Endothelial cell (in vitro differentiated cells): ENCODE results near the gene CHAT. TPM values are rescaled to one million over a fixed set of nuclear protein-coding genes. Genes with fewer than 3 reads are reported as not detected.

Source experiments
- DNase-seq: peaks from one replicate; pipeline ENCODE4 v3.0.0; 2021; ENCODE audit warnings: low spot score
- H3K27ac Mint-ChIP-seq: one replicate; pipeline ENCODE4 v1.8.0; 2021; ENCODE audit warnings: mixed read lengths, inconsistent platforms; ENCODE audit not compliant: unreplicated experiment
- H3K27me3 Mint-ChIP-seq: one replicate; pipeline ENCODE4 v1.8.0; 2021; ENCODE audit warnings: mild to moderate bottlenecking, moderate library complexity, mixed read lengths, inconsistent platforms; ENCODE audit not compliant: unreplicated experiment
- H3K36me3 Mint-ChIP-seq: one replicate; pipeline ENCODE4 v1.8.0; 2021; ENCODE audit warnings: mild to moderate bottlenecking, low read depth, mixed read lengths, inconsistent platforms; ENCODE audit not compliant: unreplicated experiment
- H3K4me1 Mint-ChIP-seq: one replicate; pipeline ENCODE4 v1.8.0; 2021; ENCODE audit warnings: mild to moderate bottlenecking, mixed read lengths, inconsistent platforms; ENCODE audit not compliant: unreplicated experiment
- H3K4me3 Mint-ChIP-seq: one replicate; pipeline ENCODE4 v1.8.0; 2021; ENCODE audit warnings: mild to moderate bottlenecking, mixed read lengths, inconsistent platforms; ENCODE audit not compliant: unreplicated experiment
- H3K9me3 Mint-ChIP-seq: one replicate; pipeline ENCODE4 v1.8.0; 2021; ENCODE audit warnings: mixed read lengths, inconsistent platforms; ENCODE audit not compliant: unreplicated experiment
- CTCF ChIP-seq: fragments of 200-600 bp; sonication (generic); IDR thresholded peaks from one replicate; pipeline ENCODE4 v1.5.0; 2021; ENCODE audit warnings: antibody characterized with exemption; ENCODE audit not compliant: unreplicated experiment
- total RNA-seq: library from RNA; stranded (reverse); fragmentation: NEBNext Ultra II Directional; extraction: Animal tissue kit (Norgen Biotek cat#: 25700); gene quantifications from one replicate; pipeline ENCODE4 v1.2.1, GENCODE V29; 2021; ENCODE audit not compliant: unreplicated experiment

Gene CHAT
- total RNA-seq, 1 donor from 2014 or later: 0.23 TPM

GRCh38 chr10:49571388-49571787 lies 42.4 kb upstream of the CHAT start:
- no peaks in the 10 kb centered on the region for H3K4me1 Mint-ChIP-seq
- H3K27me3 Mint-ChIP-seq: peaks cover 2% of the 10 kb centered on the region
- H3K4me3 Mint-ChIP-seq: no peak overlapping the region
- no peaks in the 10 kb centered on the region for H3K36me3 Mint-ChIP-seq
- H3K9me3 Mint-ChIP-seq: no peaks in the 10 kb centered on the region
- H3K27ac Mint-ChIP-seq: no peak overlapping the region
- TF ChIP-seq CTCF: no peak
- DNase-seq: no peak

GRCh38 chr10:49572594-49573114 lies 41.2 kb upstream of the CHAT start:
- H3K27ac Mint-ChIP-seq: no peak overlapping the region
- H3K9me3 Mint-ChIP-seq: no peaks in the 10 kb centered on the region
- H3K4me1 Mint-ChIP-seq: no peaks in the 10 kb centered on the region
- H3K4me3 Mint-ChIP-seq: no peak overlapping the region
- TF ChIP-seq CTCF: no peak
- no peak for DNase-seq
- H3K36me3 Mint-ChIP-seq: no peaks in the 10 kb centered on the region
- peaks cover 2% of the 10 kb centered on the region for H3K27me3 Mint-ChIP-seq

GRCh38 chr10:49575489-49576072 lies 38.3 kb upstream of the CHAT start:
- Mint-ChIP-seq H3K9me3 (no peaks in the 10 kb centered on the region), H3K27ac (no peak overlapping the region), H3K4me1 (no peaks in the 10 kb centered on the region), H3K4me3 (no peak overlapping the region), H3K36me3 (no peaks in the 10 kb centered on the region), H3K27me3 (peaks cover 2% of the 10 kb centered on the region)
- no peak for DNase-seq
- no peak for TF ChIP-seq CTCF

GRCh38 chr10:49577182-49577925 lies 36.5 kb upstream of the CHAT start:
- DNase-seq: no peak

More at GRCh38 chr10:49577182-49577925, 36.5 kb upstream of the CHAT start:
- no peak for TF ChIP-seq CTCF
- H3K36me3 Mint-ChIP-seq: no peaks in the 10 kb centered on the region
- no peaks in the 10 kb centered on the region for H3K4me1 Mint-ChIP-seq
- H3K27me3 Mint-ChIP-seq: peaks cover 2% of the 10 kb centered on the region
- H3K9me3 Mint-ChIP-seq: no peaks in the 10 kb centered on the region
- H3K4me3 Mint-ChIP-seq: no peak overlapping the region
- no peak overlapping the region for H3K27ac Mint-ChIP-seq
